Globus pallidus (tissue), 1 donor: ENCODE results near the gene RCL1.
A peak's percentile ranks its signal among the peaks of the same experiment; 100 is the strongest.

ENCODE experiments used
- DNase-seq: peaks from one replicate; pipeline ENCODE4 v3.0.0-alpha.2; 2015; ENCODE audit warnings: low spot score

RCL1 gene

GRCh38 chr9:4842734-4843133 lies 50.0 kb downstream of the RCL1 start:
- DNase-seq, result no peak

DNA sequence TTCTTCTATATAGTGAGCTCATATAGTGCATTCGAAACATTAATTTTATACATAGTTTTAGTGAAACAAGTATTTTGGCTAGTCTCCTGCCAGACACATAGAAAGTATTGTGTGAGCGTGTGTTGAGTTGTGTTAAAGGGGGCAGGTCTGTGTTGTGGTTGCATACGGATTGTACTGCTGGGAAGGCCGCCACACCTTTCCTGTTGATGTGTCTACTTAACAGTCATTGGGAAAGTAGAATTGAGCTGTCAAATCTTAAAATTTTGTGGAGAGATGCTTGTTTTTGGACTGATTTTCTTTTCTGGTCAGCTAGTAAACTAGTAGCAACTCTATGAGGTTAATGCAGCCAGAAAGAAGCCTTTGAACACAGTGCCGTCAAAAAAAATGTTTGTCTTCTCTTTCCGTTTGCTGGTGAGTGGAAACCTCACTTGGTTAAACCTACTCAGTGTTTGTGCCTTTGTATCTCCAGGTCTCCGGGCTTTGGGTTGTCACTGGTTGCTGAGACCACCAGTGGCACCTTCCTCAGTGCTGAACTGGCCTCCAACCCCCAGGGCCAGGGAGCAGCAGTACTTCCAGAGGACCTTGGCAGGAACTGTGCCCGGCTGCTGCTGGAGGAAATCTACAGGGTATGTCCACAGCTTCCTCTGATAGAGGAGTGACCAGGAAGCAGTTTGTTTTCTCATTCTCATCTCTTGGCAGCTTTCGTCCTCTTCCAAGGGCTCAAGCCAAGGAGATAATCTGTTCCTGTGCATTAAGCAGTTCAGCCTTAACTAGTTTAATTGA lies 51.5 kb downstream of the RCL1 start:
- DNase-seq, result no peak

GRCh38 chr9:4849369-4849768 lies 56.6 kb downstream of the RCL1 start:
- DNase-seq, result no peak

- no peak for DNase-seq
Observed at GRCh38 chr9:4850603-4851310, 58.0 kb downstream of the RCL1 start.

DNA sequence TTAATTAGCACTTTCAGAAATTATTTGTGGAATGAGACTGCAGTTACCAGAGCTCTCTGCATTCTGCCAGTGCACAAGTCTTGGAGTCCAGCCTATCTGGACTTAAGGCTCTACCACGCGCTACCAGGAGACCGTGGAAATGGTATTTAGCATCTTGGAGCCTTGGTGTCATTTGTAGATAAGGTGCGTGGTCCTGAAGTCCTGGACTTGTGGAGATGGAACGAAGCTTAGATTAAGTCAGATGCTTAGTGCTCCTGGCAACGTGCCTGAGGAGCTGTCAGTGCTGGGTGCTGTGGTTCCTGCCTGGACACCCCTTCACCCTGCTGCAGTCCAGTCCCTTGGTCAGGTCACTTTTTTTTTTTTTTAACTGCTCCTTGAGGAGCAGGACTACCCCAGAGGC lies 59.7 kb downstream of the RCL1 start:
- no peak for DNase-seq

- DNase-seq, result no peak
Observed at GRCh38 chr9:4854265-4854590, 61.5 kb downstream of the RCL1 start.

- DNase-seq, result peak; percentile 15
Observed at GRCh38 chr9:4855841-4856240, 63.1 kb downstream of the RCL1 start.

DNA sequence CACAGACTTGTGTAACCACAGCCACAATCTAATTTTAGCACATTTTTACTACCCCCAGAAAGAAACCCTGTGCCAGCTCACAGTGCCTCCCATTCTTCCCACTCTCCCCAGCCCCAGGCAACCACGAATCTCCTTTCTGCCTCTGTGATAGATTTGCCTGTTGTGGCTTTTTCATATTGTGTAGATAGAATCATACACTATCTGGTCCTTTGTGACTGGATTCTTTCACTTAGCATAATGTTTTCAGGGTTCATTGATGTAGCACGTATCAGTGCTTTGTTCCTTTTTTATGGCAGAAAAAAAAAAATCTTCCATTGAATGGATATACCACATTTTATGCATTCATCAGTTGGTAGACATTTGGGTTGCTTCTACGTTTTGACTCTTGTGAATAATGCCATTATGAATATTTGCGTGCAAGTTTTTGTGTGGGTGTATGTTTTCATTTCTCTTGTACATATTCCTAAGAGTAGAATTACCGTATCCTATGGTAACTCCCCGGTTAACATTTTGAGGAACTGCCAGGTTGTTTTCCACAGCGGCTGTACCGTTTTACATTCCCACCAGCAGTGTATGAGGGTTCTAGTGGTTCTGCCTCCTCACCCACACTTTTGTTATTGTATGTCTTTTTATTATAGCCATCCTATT lies 64.5 kb downstream of the RCL1 start:
- no peak for DNase-seq

DNA sequence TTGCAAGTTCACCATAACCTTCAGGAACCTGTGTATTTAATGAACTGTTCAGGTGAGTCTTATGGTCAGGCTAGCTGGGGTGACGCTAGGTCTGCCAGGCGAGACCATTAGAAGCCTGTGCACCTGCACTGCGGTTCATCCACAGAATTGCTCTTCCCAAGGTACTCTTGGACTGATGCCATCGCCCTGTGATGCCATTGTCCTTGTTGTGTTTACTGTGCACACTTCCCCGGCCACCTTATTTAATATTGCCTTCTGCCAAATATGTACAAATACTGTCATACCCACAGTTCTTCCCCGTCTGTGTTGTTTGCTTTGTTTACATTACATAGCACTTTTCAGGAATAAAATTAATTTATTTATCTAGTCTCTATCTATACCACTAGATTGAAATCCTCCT lies 66.3 kb downstream of the RCL1 start:
- DNase-seq, result no peak

- DNase-seq, result no peak
Observed at GRCh38 chr9:4860383-4860782, 67.6 kb downstream of the RCL1 start.

DNA sequence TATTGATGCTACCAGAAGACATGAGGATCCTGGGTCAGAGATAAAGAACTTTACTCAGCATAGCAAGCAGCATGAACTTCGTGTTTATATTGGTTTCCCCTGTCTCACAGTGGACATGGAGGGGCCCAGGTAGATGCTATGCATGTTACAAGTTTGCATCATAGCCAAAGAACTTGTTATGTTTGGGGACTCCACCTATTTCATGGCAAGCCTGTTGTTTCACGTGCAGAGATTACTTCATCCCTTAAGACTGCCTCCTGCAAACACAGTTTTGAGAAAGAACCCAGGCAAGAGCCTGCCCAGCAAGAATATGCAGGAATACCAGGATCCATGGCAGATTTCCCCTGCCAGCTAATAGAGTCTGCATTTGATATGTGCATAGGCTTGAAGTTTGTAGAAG lies 68.4 kb downstream of the RCL1 start:
- no peak for DNase-seq

DNA sequence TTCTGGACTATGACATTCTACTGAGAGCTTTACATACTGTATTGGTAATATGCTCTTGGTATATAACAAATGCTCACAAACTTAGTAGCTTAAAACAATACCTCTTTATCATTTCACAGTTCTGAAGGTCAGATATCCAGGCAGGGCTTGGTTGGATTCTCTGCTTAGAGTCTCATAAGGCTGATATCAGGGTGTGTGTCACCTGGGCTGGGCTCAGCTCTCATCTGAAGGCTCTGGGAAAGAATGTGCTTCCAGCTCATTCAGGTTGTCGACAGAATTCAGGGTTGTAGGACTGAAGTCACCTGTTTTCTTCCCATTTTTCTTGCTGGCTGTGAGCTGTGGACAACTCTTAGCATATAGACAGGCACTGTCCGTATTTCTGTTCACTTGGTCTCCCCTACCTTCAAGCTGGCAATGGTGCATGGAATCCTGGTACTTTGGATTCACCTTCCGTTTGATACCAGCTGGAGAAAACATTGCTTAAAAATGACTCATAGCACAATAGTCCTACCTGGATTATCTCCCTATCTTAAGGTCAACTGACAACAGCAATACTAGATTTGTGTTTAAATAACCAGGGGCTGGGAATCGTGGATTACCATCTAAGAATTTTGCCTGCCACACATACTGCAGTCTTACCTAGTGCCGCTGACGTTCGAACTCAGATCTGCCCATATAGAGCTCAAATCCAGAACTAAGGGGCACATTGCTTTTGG lies 69.2 kb downstream of the RCL1 start:
- DNase-seq, result no peak

DNA sequence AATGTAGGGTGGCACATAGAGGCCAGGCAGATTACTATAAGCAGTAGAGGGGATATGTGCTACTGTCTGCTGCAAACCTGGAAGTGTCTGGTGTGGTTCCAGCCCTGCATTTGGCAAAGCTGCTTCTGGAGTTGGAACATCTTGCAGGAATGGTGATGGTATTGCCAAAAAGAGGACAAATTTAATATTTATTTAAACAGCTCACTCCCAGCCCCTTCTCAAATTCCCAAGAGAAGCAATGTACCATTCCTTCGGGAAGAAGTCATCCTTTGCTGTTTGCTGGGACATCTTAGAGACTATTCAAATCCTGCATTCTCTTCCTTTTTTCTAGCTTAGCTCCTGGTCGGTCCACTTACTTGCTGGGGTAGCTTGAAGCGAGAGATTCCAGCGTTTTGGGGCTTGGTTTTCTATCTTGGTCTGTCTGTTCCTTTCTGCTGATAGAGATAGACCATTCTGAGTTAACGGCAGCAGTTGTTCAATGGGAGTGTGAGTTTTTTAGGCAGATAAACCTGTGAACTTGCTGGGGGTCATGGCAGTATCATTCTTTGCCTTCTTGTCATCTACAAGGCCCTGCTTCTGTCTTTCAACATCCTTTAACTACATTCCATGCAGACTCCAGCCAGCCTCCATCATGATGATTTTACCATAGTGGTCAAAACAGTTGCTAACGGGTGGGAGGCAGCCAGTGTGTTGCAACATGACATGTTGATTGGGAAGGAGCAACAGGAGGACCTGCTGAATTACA lies 69.9 kb downstream of the RCL1 start:
- DNase-seq, result no peak

DNA sequence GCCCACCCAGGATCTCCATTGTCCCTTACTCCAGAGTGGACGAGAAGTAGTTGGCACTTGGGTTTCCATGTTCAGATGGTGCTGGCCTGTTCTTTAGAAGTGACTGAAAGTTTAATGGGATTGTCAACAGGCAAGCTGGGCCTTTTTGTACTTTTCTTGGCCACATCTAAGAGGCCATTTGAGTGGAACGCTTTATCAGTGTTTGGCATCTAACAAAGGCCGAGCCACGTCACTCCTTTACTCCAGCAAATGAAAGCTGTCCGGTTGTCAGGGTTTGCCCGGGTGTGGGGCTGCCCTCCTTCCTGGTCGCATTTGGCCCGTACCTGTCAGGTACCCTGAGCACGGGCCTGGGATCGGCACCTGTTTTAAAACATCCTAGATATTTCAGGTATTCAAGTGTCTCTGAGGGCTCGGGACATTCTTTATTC lies 71.5 kb downstream of the RCL1 start:
- DNase-seq, result no peak

GRCh38 chr9:4864698-4865097 lies 72.0 kb downstream of the RCL1 start:
- no peak for DNase-seq

DNA sequence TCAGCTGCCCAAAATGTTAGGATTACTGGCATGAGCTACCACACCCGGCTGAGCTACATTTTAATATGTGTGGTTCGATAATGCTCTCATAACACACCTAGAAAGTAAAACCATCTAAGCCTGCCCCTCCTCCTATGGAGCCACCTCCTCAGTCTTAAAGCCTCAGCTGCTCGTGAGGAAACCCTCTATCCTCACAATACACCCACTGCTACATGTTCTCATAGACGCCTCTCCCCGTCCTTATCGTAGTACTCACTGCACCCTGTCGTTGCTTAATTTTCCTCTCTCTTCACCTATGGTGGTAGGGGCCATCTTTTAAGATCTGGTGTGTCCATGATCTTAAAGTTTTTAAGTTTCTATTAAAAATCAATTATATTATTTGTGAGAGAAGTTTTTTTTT lies 72.9 kb downstream of the RCL1 start:
- DNase-seq, result no peak

- no peak for DNase-seq
Observed at GRCh38 chr9:4866239-4866969, 73.7 kb downstream of the RCL1 start.

DNA sequence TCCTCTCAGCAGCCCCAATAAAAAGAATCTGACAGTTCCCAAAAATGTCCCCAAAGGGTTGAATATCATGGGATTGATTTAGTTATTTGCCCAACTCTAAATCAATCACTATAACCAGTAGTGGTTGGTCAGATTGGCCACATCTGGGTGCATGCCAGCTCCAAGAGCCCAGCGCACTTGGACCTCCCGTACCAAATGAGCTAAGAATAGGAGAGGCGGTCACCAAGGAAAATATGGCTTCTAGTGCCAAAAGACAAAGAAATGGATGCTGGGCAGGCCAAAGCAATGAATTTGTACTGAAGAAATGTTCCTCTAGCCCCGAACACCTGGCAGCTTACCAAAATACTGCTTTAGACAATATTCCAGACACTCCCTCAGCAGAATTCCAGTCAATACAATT lies 80.3 kb downstream of the RCL1 start:
- no peak for DNase-seq

DNA sequence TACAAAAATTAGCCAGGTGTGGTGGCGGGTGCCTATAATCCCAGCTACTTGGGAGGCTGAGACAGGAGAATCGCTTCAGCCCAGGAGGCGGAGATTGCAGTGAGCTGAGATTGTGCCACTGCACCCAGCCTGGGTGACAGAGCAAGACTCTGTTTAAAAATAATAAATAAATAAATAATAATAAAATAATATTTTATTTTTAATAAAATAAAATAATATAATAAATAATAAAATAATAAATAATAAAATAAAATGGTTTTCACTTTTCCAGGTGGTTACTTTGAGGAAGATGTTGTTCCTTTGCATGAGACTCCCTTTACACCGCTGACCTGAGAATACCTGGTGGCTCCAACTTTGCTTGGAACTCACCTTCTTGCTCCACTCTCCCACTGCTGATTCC lies 82.8 kb downstream of the RCL1 start:
- DNase-seq, result no peak

DNA sequence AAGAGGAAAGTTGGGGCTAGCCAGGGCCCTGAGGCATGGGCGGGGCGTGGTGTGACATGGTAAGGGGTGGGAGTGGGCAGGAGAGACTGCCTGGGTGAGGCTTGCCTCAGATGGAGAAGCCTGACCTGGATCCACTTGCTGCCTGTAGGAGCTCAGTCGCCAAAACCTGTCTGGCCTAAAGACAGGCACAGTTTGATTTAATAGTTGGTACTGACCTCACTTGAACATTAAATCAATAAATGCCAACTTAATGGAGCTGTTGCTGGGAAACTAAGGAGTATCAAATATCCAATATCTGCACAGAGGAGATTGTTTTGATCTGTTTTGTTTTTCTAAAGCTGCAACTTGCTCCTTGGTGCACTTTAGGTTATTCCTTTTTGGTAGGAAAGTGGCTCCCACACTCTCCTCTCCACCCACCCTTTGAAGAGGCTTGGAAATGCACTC lies 86.4 kb downstream of the RCL1 start:
- no peak for DNase-seq

DNA sequence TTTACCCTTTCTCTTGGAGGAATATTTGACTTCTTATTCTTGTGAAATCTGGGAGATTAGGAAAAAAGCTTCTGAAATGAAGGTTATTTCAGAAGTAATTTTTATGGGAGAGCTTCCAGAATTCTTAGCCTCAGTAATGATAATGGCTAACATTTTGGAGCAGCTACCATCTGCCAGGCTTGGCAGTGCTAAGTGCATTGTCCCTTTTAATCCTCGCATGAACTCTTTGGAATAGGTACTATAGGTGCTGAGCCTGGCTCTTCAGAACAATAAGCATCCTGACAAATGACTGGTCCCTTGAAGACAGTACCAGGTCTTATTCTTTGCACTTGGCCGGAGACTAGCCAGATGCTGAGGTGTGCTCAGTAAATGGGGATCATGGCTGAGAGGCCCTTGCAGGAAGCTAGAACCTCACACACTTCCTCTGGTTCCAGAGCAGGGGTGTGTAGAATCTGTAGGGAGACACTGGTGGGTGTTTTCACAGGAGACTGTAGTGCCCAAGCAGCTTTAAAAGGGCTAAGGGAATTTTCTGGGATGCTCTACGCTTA lies 90.7 kb downstream of the RCL1 start:
- DNase-seq, result no peak
